Renal pelvis (tissue), 3 donors: ENCODE measurements around the gene CR1L. TPM values are rescaled to one million over a fixed set of nuclear protein-coding genes. Genes with fewer than 3 reads are reported as not detected.

ENCODE experiments used
- polyA plus RNA-seq, 3 donors: library from polyadenylated mRNA; unstranded; fragments of 120-200 nt; gene quantifications; one replicate each; pipeline ENCODE4 v1.2.1, GENCODE V29; 2013; ENCODE audit not compliant: insufficient read length in 3 of 3

The CR1L gene
- polyA plus RNA-seq, 3 donors: 0.78 to 2.2 (median 2.0) TPM

Other genes starting within 250 kb of the CR1L start
- gene CR2, start 190.8 kb upstream of the CR1L start, polyA plus RNA-seq: 1 to 10 TPM; 1.3 to 3.6 (median 1.7) TPM
- 10 to 100 TPM; 16.4 to 22.8 (median 16.6) TPM for gene CR1, start 149.0 kb upstream of the CR1L start, polyA plus RNA-seq
- gene CD46, start 106.9 kb downstream of the CR1L start, polyA plus RNA-seq: 100 to 1,000 TPM; 287 to 333 (median 299) TPM